GM10266 (cell line): ENCODE data around the gene LHFPL3.

Experiments
- DNase-seq: peaks from one replicate; pipeline ENCODE4 v3.0.0; 2012; ENCODE audit errors: extremely low spot score
- TF ChIP-seq, protein P1 (sequence below): IDR thresholded peaks from 2 replicates; pipeline ENCODE4 v1.5.1; 2012; ENCODE audit warnings: mild to moderate bottlenecking, low read depth; ENCODE audit not compliant: control insufficient read depth, insufficient read depth; ENCODE audit errors: missing control alignments

Gene LHFPL3

DNA sequence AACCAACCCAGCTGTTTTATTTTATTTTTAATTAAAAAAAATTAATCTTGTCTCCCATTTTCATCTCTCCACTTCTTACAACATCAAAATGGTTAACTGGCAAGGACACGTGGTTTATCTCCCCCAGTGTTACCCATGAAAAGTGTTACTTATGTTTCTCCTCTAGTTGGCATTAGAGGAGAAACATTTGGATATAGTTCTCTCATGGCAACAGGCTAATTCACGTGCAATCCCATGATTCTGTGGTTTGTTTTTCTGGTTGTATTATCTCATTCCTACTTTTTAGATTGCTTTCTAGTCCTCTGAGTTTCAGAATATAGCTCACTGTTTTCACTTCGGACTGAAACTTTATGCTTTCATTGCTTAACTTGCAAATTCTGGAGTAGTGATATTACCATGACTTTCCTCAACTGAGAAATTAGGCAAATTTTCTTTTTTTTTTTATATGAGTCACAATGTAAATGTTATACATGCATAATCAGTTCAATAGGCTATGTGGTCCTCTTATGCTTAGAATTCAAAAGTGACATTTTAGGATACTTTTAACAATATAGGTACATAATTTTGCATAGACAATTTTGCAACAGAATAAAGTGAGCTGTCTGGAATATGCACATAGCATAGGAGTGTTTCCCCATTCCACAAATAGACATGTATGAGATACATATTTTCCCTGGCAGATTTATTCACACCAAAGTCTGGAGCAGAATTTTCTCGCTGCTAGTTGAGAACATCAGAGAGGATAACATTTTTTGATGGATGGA lies 43.0 kb downstream of the LHFPL3 start:
- TF ChIP-seq, protein P1, sequence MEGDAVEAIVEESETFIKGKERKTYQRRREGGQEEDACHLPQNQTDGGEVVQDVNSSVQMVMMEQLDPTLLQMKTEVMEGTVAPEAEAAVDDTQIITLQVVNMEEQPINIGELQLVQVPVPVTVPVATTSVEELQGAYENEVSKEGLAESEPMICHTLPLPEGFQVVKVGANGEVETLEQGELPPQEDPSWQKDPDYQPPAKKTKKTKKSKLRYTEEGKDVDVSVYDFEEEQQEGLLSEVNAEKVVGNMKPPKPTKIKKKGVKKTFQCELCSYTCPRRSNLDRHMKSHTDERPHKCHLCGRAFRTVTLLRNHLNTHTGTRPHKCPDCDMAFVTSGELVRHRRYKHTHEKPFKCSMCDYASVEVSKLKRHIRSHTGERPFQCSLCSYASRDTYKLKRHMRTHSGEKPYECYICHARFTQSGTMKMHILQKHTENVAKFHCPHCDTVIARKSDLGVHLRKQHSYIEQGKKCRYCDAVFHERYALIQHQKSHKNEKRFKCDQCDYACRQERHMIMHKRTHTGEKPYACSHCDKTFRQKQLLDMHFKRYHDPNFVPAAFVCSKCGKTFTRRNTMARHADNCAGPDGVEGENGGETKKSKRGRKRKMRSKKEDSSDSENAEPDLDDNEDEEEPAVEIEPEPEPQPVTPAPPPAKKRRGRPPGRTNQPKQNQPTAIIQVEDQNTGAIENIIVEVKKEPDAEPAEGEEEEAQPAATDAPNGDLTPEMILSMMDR = no peak
- DNase-seq = no peak

DNA sequence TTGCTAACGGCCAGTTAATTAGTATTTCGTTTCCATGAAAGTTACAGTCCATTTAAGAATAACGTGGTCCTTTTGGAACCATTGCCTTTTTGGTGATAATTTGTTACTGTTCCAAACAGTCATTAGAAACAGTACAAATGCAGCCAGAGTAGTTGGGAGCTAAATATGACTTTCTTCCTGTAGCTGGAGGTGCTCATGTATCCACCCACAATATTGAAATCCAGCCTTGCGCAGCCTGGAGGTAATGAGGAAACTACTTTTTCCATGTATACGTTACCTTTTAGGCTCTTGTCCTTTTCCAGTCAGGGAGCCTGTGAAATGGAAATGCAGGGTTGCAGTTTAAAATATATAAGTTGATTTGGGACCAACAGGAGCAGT lies 43.6 kb downstream of the LHFPL3 start:
- TF ChIP-seq, protein P1 = no peak

DNA sequence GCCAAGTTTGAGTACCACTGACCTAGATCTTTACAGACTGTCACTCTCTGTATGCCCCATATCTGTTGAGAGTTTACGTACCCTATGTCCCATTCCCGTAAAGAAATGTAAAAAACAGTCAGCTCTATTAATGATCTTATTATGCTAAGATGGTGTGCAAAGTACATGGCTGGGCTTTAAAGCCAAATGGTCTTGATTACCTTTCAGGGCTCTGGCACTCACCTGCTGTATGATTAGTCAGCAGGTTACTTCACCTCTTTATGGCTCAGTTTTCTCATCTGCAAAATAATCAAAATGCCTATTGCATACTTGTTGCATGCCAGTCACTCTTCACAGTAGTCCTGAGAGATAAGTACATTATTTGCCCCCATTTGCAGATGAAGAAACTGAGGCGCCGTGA lies 54.2 kb downstream of the LHFPL3 start:
- no peak for DNase-seq
- TF ChIP-seq, protein P1 = no peak

More for the DNA sequence above, 43.6 kb downstream of the LHFPL3 start:
- no peak for DNase-seq

DNA sequence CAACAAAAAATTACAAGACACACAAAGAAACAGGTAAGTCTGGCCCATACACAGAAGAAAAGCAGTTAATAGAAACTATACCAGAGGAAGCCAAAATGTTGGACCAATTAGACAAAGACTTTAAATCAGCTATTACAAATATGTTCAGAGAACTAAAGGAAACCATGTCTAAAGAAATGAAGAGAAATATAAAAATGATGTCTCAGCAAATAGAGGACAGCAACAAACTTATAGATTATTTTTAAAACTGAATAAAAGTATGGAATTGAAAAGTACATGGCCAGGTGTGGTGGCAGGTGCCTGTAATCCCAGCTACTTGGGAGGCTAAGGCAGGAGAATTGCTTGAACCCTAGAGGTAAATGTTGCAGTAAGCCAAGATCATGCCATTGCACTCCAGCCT lies 58.5 kb downstream of the LHFPL3 start:
- TF ChIP-seq, protein P1 = no peak
- DNase-seq = no peak

DNA sequence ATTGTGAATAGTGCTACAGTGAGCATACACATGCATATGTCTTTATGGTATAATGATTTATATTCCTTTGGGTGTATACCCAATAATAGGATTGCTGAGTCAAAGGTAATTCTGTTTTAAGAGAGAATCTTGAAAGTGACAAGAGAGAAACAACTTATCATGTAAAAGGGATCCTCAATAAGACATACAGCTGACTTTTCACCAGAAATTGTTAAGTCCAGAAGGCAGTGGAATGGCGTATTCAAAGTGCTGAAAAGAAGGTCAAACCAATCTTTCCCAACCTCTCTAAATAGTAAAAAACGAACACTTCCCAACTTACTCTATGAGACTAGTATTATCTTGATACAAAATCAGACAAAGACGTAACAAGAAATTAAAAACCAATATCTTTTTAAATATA lies 59.8 kb downstream of the LHFPL3 start:
- no peak for DNase-seq
- TF ChIP-seq, protein P1 = no peak

DNA sequence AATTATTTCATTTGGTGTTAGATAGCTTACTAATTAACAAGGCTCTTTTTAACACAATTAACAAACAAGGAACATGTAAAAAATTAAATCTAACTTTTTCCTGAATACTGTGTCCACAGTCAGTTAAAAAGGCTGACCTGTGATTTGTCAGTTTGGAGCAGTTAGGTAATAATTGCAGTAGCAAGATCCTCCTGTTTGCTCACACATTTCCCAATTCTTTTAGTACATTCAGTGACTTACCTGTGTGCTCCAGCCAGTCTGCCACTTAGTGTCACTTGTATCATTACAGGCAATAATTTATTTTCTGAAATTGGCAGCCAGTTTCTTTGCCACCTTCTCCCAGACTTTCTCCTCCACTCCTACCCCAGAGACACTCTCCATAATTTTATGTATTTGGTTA lies 66.8 kb downstream of the LHFPL3 start:
- TF ChIP-seq, protein P1 = no peak
- no peak for DNase-seq

DNA sequence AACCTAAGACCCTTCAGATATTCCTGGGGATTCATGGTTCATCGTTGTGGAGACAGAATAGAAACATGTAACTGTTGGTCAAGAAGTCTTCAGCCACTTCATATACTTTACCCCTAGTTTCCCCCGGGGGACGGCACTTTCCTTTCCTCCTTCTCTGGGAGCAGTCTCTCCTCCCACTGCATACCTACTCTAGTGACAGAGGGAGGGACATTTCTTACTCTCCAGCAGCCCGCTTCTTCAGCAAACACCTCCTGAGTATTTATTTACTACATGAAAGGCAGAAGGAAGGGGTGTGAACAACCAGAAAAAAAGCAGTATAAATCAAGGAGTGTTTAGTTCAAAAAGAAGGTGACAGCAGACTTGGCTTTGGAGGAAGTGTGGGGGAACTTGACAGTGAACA lies 69.0 kb downstream of the LHFPL3 start:
- TF ChIP-seq, protein P1 = no peak
- DNase-seq = no peak
